GM21381 (cell line): ENCODE measurements around the gene LRP5.
A peak's percentile ranks its signal among the peaks of the same experiment; 100 is the strongest.
"Not testable (repeated sequence)": the region's sequence is repeated elsewhere in the genome, so short reads cannot be mapped to it uniquely, and the experiment has no call there.

Experiments
- ATAC-seq: cut with Tn5 transposase; IDR thresholded peaks from one replicate; pipeline ENCODE4 v1.9.1; 2021; ENCODE audit warnings: mild to moderate bottlenecking, moderate library complexity; ENCODE audit not compliant: unreplicated experiment

LRP5 gene

GRCh38 chr11:68282141-68282860 is 30.1 kb upstream of the LRP5 start:
- ATAC-seq, result peak; percentile 68

GRCh38 chr11:68282861-68283230 is 29.5 kb upstream of the LRP5 start:
- ATAC-seq, result no peak

- not testable (repeated sequence) for ATAC-seq
Observed at GRCh38 chr11:68284588-68284987, 27.8 kb upstream of the LRP5 start.

- no peak for ATAC-seq
Observed at GRCh38 chr11:68287419-68287818, 25.0 kb upstream of the LRP5 start.

GRCh38 chr11:68289456-68289855 is 22.9 kb upstream of the LRP5 start:
- no peak for ATAC-seq

GRCh38 chr11:68293708-68294107 is 18.7 kb upstream of the LRP5 start:
- ATAC-seq, result no peak

- ATAC-seq, result no peak
Observed at GRCh38 chr11:68295271-68295670, 17.1 kb upstream of the LRP5 start.

- no peak for ATAC-seq
Observed at GRCh38 chr11:68295940-68296339, 16.5 kb upstream of the LRP5 start.

GRCh38 chr11:68296344-68297051 is 15.9 kb upstream of the LRP5 start:
- ATAC-seq, result no peak

- no peak for ATAC-seq
Observed at GRCh38 chr11:68297052-68297378, 15.4 kb upstream of the LRP5 start.

GRCh38 chr11:68297494-68297811 is 14.9 kb upstream of the LRP5 start:
- ATAC-seq, result no peak

GRCh38 chr11:68297812-68298658 is 14.4 kb upstream of the LRP5 start:
- no peak for ATAC-seq

- no peak for ATAC-seq
Observed at GRCh38 chr11:68298659-68299516, 13.5 kb upstream of the LRP5 start.

GRCh38 chr11:68299517-68299879 is 12.9 kb upstream of the LRP5 start:
- ATAC-seq, result not testable (repeated sequence)

GRCh38 chr11:68300076-68300830 is 12.1 kb upstream of the LRP5 start:
- ATAC-seq, result no peak

GRCh38 chr11:68302256-68302655 is 10.1 kb upstream of the LRP5 start:
- no peak for ATAC-seq

- no peak for ATAC-seq
Observed at GRCh38 chr11:68302670-68303069, 9.7 kb upstream of the LRP5 start.

GRCh38 chr11:68303083-68303482 is 9.3 kb upstream of the LRP5 start:
- ATAC-seq, result no peak

- no peak for ATAC-seq
Observed at GRCh38 chr11:68303982-68304780, 8.2 kb upstream of the LRP5 start.

GRCh38 chr11:68306636-68307035 is 5.8 kb upstream of the LRP5 start:
- ATAC-seq, result no peak
